H7 (cell line): Measurements from ENCODE around the gene TUBB4B. TPM values are rescaled to one million over a fixed set of nuclear protein-coding genes. Genes with fewer than 3 reads are reported as not detected.

Experiments
- DNase-seq: peaks from one replicate; pipeline ENCODE4 v3.0.0; 2012
- H3K27me3 ChIP-seq: 2 replicates; pipeline ENCODE4 v1.6.0; 2011; ENCODE audit warnings: mild to moderate bottlenecking, low read length; ENCODE audit not compliant: control insufficient read depth, insufficient read depth
- H3K36me3 ChIP-seq: replicated peaks from 2 replicates; pipeline ENCODE4 v1.5.1; 2011; ENCODE audit warnings: low read length; ENCODE audit not compliant: control insufficient read depth, insufficient read depth
- H3K4me3 ChIP-seq: 2 replicates; pipeline ENCODE4 v1.5.1; 2011; ENCODE audit warnings: low read depth, mild to moderate bottlenecking, control low read depth, low read length, moderate library complexity; ENCODE audit not compliant: insufficient read depth
- total RNA-seq: library from RNA; depleted of rRNA; stranded (reverse); fragments of >200 nt; shearing (Covaris generic); gene quantifications from 2 replicates; pipeline ENCODE4 v1.2.3, GENCODE V29; 2014

TUBB4B gene
- total RNA-seq, 1 experiment from 2014 or later = 257 TPM

DNA sequence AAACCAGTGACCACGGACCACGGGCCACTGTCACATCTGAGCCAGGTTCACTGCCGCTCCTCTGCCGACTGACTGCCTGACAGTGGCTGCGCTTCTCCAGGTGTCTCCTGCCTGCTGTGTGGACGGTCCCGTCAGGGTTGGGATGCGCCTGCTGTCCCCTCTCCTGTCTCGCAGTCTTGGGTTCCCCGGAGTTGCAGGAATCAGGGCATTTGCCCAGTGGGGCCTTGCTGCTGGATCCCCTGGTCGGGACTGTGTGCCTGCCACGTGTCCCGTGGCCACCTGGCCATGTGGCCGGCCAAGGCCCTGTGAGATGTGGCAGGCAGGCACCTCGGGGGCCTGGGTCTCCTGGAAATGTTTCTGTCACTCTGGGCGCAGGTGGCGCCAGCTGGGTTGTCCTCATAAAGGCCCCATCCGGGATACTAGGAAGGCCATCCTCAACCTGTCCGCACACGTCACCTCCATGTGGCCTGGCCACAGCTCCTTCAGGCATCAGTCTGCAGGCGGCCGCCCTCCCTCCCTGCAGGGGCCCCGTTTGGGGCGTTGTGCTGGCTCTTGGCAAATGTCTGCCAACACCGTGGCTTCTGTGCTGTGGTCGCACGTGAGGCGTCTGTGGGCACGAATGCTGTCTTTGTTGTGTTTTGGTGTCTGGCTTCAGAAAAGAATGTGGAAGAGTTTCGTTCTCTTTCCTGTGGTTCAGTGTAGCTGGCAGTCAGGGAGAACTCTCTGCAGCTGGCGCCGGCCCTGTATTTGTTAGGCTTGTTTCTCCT is 30.0 kb downstream of the TUBB4B start:
- Histone ChIP-seq H3K36me3 (peaks cover 19% of the 10 kb centered on the region), H3K4me3 (no peak overlapping the region)
- DNase-seq = peak; percentile 61

GRCh38 chr9:137271696-137272076 is 30.6 kb downstream of the TUBB4B start:
- peak; percentile 57 for DNase-seq
- H3K4me3 ChIP-seq = no peak overlapping the region
- no peaks in the 10 kb centered on the region for H3K27me3 ChIP-seq
- peaks cover 19% of the 10 kb centered on the region for H3K36me3 ChIP-seq

More for the DNA sequence above, 30.0 kb downstream of the TUBB4B start:
- H3K27me3 ChIP-seq = no peaks in the 10 kb centered on the region

DNA sequence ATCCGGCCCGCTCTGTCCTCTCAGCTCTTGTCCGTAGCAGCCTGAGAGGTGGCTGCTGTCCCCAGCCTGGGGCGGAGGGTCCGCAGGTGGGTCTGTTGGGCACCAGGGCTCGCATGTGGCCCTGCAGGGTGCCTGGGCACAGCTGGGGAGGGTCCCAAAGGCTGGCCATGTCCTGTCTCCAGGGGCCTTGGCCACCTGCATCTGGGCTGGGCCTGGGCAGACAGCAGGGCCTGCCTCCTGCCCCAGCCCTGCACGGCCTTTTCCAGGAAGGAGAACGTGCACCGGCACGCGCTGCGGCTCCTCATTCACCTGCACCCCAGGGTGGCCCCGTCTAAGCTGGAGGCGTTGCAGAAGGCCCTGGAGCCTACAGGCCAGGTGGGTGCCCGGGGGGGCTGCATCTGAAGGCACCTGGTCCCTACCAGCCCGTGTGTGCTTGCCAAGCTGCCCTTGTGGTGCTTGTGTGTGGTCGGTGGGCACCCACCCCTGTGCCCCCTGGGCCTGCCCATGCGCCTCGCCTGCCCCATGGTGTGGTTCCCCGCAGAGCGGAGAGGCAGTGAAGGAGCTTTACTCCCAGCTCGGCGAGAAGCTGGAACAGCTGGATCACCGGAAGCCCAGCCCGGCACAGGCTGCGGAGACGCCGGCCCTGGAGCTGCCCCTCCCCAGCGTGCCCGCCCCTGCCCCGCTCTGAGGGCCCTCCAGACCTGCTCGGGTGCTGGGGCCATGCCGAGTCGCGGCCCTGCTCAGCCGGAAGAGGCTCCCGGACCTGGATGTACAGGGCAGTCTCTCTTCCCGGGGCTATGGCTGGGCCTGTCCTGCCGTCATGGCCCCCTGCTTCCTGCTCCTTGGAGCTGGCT is 31.4 kb downstream of the TUBB4B start:
- DNase-seq = peak; percentile 67
- no peaks in the 10 kb centered on the region for H3K27me3 ChIP-seq
- H3K4me3 ChIP-seq = no peak overlapping the region
- H3K36me3 ChIP-seq = peaks cover 18% of the 10 kb centered on the region

- H3K4me3 ChIP-seq = no peak overlapping the region
- H3K27me3 ChIP-seq = no peaks in the 10 kb centered on the region
- peaks cover 17% of the 10 kb centered on the region for H3K36me3 ChIP-seq
- peak; percentile 88 for DNase-seq
Observed at GRCh38 chr9:137273095-137273490, 32.0 kb downstream of the TUBB4B start.

- Histone ChIP-seq H3K27me3 (no peaks in the 10 kb centered on the region), H3K36me3 (peaks cover 13% of the 10 kb centered on the region), H3K4me3 (no peak overlapping the region)
- peak; percentile 59 for DNase-seq
Observed at GRCh38 chr9:137273611-137274320, 32.7 kb downstream of the TUBB4B start.

GRCh38 chr9:137275203-137275587 is 34.1 kb downstream of the TUBB4B start:
- Histone ChIP-seq H3K27me3 (no peaks in the 10 kb centered on the region), H3K36me3 (peaks cover 4% of the 10 kb centered on the region), H3K4me3 (no peak overlapping the region)
- DNase-seq = no peak

- Histone ChIP-seq H3K4me3 (no peak overlapping the region), H3K27me3 (no peaks in the 10 kb centered on the region), H3K36me3 (peaks cover 4% of the 10 kb centered on the region)
- DNase-seq = peak; percentile 69
Observed at GRCh38 chr9:137275588-137276472, 34.7 kb downstream of the TUBB4B start.

DNA sequence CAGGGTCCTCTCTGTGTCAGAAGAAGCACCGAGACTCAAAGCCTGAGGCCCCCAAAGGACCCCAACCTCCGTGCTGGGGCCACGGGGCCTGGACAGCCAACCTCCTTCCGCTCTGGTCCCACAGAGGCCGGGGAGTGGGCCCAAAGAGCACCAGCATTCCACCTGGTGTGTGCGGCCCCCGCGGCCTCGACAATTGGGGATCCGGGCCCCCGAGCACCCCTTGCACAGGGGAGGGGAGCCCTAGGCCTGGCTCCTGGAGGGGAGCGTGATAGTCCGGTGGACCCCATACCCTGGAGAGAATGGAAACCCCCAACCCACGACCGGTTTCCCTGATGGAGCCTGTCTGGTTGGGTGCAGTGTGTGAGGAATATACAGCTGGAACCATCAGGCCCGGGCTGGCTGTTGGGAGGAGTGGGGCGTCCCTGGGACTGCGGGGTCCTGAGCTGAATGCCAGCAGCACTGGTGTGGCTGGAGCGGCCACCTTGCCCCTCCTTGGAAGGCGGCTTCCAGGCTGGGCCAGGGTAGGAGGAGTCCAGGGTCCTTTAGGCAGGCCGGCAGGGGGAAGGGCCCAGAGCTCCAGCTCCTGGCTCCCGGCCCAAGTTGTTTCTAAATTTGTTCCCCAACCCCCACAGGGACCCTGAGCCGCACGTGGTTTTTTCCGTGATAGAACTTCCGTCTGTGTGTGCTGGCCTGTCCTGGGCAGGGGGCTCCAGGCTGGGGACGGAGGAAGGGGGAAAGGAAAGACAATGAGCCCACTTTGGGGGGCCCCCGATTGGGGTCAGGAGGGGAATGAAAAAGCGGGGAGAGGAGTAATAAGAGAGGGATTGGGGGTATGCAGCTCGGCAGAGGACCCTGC is 35.6 kb downstream of the TUBB4B start:
- H3K4me3 ChIP-seq = peak overlapping the region; percentile 60
- peak; percentile 91 for DNase-seq

DNA sequence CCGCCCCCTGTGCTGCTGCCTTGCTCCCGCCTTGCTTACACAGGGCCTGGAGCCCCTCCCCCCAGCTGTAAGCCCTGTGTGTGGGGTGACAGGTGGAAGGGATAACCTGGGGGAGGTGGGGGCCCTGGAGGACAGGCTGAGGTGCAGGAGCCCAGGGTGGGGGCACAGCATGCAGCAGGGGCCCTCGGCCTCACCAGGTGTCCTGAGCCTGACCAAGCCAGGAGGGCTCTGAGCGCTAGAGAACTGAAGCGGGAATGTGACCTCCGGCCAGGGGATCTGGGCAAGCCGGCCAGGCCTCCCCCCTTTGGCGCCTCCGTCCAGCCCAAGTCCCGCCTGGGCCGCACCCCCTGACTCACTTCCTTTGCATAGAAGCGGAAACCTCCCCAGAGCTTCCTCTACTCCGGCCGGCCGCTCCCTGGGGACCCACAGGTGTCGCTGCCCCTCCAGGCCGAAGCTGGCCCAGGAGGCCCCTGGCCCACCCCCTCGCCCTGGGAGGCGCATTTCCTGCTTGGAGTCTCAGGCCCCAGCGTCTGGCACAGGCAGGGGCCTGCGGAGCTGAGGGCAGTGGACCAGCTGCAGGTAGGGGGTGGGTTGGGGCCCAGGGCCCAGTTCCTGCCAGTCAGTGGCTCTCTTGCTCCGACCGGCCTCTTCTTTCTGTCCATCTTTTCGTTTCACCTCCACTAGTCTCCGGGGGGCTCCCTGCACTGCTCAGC is 36.4 kb downstream of the TUBB4B start, which contains the start of gene TOR4A:
TOR4A (plus strand) TSS at position 398 of the 713 bp plus-strand sequence. CDS start 964 bp downstream, outside the sequence.
- peak within 1 kb of the TSS; percentile 60 for H3K4me3 ChIP-seq
- peak; percentile 94 for DNase-seq
- no peaks in the 10 kb centered on the region for H3K27me3 ChIP-seq
- H3K36me3 ChIP-seq = no peaks in the 10 kb centered on the region; the same call in 1 of the 2 replicates

More for the DNA sequence above, 35.6 kb downstream of the TUBB4B start:
- Histone ChIP-seq H3K36me3 (peaks cover 2% of the 10 kb centered on the region), H3K27me3 (no peaks in the 10 kb centered on the region)

DNA sequence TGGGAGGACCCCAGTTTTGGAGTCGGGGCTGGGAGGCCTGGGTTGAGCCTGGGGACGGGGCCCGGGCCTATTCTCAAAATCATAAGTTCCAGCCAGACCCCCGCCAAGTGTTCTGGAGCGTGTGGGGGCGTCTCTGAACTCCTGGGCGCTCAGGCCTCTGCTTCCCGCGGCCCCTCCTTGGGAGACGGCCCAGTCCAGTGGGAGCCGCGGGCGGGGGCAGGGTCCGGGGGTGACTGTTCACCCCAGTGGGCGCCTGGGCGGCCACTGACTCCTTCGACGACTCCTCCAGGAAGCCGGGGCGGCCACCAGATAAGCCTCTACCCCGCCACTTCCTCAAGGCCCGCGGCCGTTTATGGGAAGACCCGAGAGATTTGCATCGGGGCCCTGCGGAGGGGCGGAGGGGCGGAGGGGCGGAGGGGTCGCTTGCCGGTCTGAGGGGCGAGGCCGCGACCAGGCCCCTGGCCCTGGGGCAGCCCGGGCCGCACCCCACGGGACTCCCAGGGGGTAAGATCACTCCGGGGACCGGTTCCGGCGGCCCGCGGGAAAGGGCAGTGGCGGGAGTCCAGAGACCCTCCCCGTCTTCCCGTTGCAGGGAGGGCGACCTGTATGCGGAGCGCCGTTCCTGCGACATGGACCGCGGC is 37.1 kb downstream of the TUBB4B start:
- Histone ChIP-seq H3K27me3 (no peaks in the 10 kb centered on the region), H3K4me3 (peak overlapping the region; percentile 60), H3K36me3 (no peaks in the 10 kb centered on the region; the same call in 1 of the 2 replicates)
- peak; percentile 84 for DNase-seq

GRCh38 chr9:137278721-137279711 is 37.9 kb downstream of the TUBB4B start:
- Histone ChIP-seq H3K27me3 (no peaks in the 10 kb centered on the region), H3K36me3 (no peaks in the 10 kb centered on the region; the same call in 1 of the 2 replicates), H3K4me3 (peak overlapping the region; percentile 60)
- DNase-seq = peak; percentile 80
